ENCODE results near the gene MYO19. TPM values are rescaled to one million over a fixed set of nuclear protein-coding genes. Genes with fewer than 3 reads are reported as not detected.
A peak's percentile ranks its signal among the peaks of the same experiment; 100 is the strongest.

Gene MYO19
- total and polyA plus RNA-seq, 8 donors: 11.8 to 311 (median 112) TPM

DNA sequence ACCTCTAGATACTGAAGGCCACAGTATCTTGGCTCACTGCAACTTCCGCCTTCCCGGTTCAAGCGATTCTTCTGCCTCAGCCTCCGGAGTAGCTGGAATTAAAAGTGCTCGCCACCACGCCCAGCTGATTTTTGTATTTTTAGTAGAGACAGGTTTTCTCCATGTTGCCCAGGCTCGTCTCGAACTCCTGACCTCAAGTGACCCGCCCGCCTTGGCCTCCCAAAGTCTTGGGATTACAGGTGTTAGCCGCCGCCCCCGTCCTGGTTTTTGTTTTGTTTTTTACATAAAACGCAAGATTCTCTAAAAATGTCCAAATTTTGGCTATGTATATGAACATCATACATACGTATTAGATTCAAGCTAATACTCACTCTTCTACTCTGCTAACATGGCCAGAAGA, 8.1 kb upstream of the MYO19 start:
- intact Hi-C loops (cut with DNase I; ENCODE audit: low total_unique reads): no loop called here
- no peak for DNase-seq
- no peak overlapping the region for H3K4me3 ChIP-seq

DNA sequence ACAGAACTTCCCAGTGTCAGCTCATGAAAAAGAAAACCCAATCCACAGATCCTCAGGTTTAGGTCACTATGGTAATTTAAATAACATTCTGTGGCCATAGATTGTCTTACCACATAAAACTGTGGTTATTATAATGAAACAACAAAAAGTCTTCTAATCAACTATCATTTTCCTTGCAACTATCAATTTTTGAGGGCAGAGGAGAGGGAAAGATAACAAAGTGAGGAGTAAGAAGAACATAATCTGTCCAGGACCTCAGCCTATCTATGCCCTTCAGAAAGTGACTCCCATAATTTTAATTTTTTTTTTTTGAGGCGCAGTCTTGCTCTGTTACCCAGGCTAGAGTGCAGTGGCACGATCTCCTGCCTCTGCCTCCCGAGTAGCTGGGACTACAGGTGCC, 6.0 kb upstream of the MYO19 start:
- no peaks in the 10 kb centered on the region for H3K27me3 ChIP-seq
- H3K9me3 ChIP-seq: no peaks in the 10 kb centered on the region
- peaks cover 13 to 38% (median 24%) of the 10 kb centered on the region in 4 donors for H3K4me1 ChIP-seq
- no peak overlapping the region for H3K27ac ChIP-seq
- TF ChIP-seq EP300 (IDR thresholded peaks at IDR 0.05): no peak
- no peak for TF ChIP-seq POLR2AphosphoS5 (IDR thresholded peaks at IDR 0.05)
- TF ChIP-seq POLR2A (IDR thresholded peaks at IDR 0.05): no peak
- TF ChIP-seq, protein P1, sequence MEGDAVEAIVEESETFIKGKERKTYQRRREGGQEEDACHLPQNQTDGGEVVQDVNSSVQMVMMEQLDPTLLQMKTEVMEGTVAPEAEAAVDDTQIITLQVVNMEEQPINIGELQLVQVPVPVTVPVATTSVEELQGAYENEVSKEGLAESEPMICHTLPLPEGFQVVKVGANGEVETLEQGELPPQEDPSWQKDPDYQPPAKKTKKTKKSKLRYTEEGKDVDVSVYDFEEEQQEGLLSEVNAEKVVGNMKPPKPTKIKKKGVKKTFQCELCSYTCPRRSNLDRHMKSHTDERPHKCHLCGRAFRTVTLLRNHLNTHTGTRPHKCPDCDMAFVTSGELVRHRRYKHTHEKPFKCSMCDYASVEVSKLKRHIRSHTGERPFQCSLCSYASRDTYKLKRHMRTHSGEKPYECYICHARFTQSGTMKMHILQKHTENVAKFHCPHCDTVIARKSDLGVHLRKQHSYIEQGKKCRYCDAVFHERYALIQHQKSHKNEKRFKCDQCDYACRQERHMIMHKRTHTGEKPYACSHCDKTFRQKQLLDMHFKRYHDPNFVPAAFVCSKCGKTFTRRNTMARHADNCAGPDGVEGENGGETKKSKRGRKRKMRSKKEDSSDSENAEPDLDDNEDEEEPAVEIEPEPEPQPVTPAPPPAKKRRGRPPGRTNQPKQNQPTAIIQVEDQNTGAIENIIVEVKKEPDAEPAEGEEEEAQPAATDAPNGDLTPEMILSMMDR (IDR thresholded peaks at IDR 0.05): no peak
- H3K36me3 ChIP-seq: peaks cover 0 to 16% (median 7%) of the 10 kb centered on the region in 4 donors
- WGBS, 5 donors: 91 to 100% (median 97%) methylated on average over 3 of the region's 3 CpGs
- intact Hi-C loops (cut with DNase I; ENCODE audit: low total_unique reads): no loop called here
- no peak for DNase-seq
- no peak overlapping the region for H3K4me3 ChIP-seq

More for the DNA sequence above, 8.1 kb upstream of the MYO19 start:
- no peaks in the 10 kb centered on the region for H3K27me3 ChIP-seq
- peaks cover 27 to 43% (median 37%) of the 10 kb centered on the region in 4 donors for H3K4me1 ChIP-seq
- WGBS, 5 donors: 92 to 97% (median 94%) methylated on average over 15 of the region's 15 CpGs
- H3K36me3 ChIP-seq: peaks cover 0 to 13% (median 4%) of the 10 kb centered on the region in 4 donors
- H3K9me3 ChIP-seq: no peaks in the 10 kb centered on the region
- H3K27ac ChIP-seq: no peak overlapping the region
- no peak for TF ChIP-seq POLR2AphosphoS5 (IDR thresholded peaks at IDR 0.05)

DNA sequence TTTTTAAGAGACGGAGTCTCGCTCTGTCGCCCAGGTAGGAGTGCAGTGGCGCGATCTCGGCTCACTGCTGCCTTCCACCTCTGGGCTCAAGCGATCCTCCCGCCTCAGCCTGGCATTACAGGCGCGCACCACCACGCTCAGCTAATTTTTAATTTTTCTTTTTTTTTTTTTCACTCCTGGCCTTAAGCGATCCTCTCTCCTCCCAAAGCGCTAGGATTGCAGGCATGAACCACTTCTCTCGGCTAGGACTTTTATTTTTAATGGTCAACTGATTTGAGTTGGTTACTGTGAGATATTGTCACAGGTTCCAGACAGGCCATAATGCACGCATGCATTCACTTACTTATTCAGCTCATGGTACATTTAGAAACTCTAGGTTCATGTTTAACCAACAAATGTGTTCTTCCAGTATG, 1.0 kb upstream of the MYO19 start:
- TF ChIP-seq POLR2A (IDR thresholded peaks at IDR 0.05) (no peak), EP300 (IDR thresholded peaks at IDR 0.05) (no peak), POLR2AphosphoS5 (IDR thresholded peaks at IDR 0.05) (no peak)
- TF ChIP-seq, protein P1 (IDR thresholded peaks at IDR 0.05): no peak
- no peak for DNase-seq

DNA sequence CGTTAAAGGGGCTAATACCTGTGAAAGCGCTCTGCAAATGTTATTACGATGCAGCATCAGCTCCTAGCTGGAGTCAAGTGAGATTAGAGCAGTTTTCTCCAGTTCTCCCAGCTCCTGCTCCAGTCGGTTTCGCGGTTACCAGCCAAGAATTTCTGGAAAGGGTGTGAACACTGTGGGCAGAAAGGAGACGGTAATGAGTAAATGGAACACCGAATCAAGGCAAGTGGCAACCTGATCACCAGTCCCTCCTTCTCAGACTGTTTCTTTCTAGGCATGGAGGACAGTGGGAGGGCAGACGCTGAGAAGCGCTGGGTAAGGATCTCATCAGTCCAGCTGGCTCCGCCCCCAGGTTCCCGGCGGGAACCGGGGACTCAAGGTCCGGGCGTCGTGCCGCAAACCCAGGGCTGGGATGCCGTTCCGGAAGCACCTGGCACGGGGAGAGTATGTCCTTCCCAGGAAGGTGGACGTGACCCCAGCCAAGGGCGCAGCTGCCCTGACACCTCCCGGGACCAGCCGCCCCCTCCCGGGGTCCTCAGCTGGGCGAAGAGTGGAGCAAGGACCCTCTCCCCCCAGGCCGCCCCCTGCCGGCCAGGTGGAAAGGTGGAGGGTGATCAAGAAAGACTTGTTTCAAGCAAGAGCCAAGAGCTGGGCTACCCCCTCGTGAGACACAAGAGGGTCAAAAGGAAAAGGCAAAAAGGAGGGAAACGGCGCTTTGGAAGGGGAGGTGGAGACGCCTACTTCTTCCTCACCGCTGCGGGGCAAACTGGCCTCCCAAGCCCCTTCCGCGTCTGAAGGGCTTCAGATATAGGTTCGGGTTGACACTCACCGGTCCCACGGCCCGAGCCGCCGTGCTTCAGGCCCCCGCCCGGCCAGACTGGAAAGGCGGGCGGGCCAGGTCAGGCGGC, 481 bp downstream of the MYO19 start:
- Histone ChIP-seq H3K27ac (peak overlapping the region; percentile 98 to 99 (median 99)), H3K4me1 (peaks cover 13 to 40% (median 24%) of the 10 kb centered on the region in 4 donors), H3K27me3 (no peaks in the 10 kb centered on the region), H3K4me3 (peak overlapping the region; percentile 80 to 90 (median 89)), H3K36me3 (peaks cover 18 to 54% (median 36%) of the 10 kb centered on the region in 4 donors), H3K9me3 (no peaks in the 10 kb centered on the region)
- intact Hi-C loops (cut with DNase I; ENCODE audit: low total_unique reads): no loop called here
- peak; percentile 72 to 86 for DNase-seq
- TF ChIP-seq POLR2AphosphoS5 (IDR thresholded peaks at IDR 0.05): peak in 2 of 3 donors; percentile 4 to 17
- TF ChIP-seq, protein P1 (IDR thresholded peaks at IDR 0.05): peak in 4 of 7 experiments; percentile 21 to 49 (median 32)
- no peak for TF ChIP-seq EP300 (IDR thresholded peaks at IDR 0.05)
- WGBS, 5 donors: 4 to 7% (median 6%) methylated on average over 44 to 48 of the region's 48 CpGs

More for the DNA sequence above, 1.0 kb upstream of the MYO19 start:
- Histone ChIP-seq H3K4me1 (peaks cover 13 to 40% (median 24%) of the 10 kb centered on the region in 4 donors), H3K27me3 (no peaks in the 10 kb centered on the region), H3K4me3 (peak overlapping the region; percentile 80 to 90 (median 89)), H3K9me3 (no peaks in the 10 kb centered on the region), H3K36me3 (peaks cover 17 to 42% (median 29%) of the 10 kb centered on the region in 4 donors), H3K27ac (peak overlapping the region; percentile 98 to 99 (median 99))
- 7 to 9% (median 8%) methylated on average over 15 of the region's 15 CpGs for WGBS, 5 donors
- intact Hi-C loops (cut with DNase I; ENCODE audit: low total_unique reads): no loop called here

All from stomach (tissue), 9 donors.